ENCODE measurements around the gene PCYT1A. TPM values are rescaled to one million over a fixed set of nuclear protein-coding genes. Genes with fewer than 3 reads are reported as not detected.
A peak's percentile ranks its signal among the peaks of the same experiment; 100 is the strongest.

Gene PCYT1A
- total RNA-seq (87.4 TPM), polyA plus RNA-seq (10 to 100 TPM; 21.4 to 25.2 (median 22.9) TPM)

- H3K27ac Mint-ChIP-seq, result peak within 1 kb of the TSS; percentile 98 to 99 (median 98)
- H3K36me3 ChIP-seq (ENCODE audit: control insufficient read depth, insufficient read depth, low read length), result peaks cover 2% of the 10 kb centered on the region
- peak within 1 kb of the TSS; percentile 98 to 100 (median 99) for H3K4me3 Mint-ChIP-seq
- peaks cover 22 to 57% (median 42%) of the 10 kb centered on the region in 4 donors for H3K4me1 Mint-ChIP-seq
- peaks cover 33% of the 10 kb centered on the region for H3K4me1 ChIP-seq (ENCODE audit: control insufficient read depth, insufficient read depth, low read length, poor library complexity, severe bottlenecking)
- DNase-seq, result peak; percentile 73 to 91 (median 73)
- peak within 1 kb of the TSS; percentile 89 for H3K27ac ChIP-seq (ENCODE audit: insufficient read depth, low read length, poor library complexity, severe bottlenecking)
- H3K4me3 ChIP-seq (ENCODE audit: low read depth, low read length), result peak within 1 kb of the TSS; percentile 86
- no peaks in the 10 kb centered on the region for H3K9me3 Mint-ChIP-seq
- no peaks in the 10 kb centered on the region for H3K9me3 ChIP-seq (ENCODE audit: control insufficient read depth in 2 of 2, low read length in 2 of 2)
- H3K27me3 ChIP-seq (ENCODE audit: control insufficient read depth, insufficient read depth, low read length), result no peaks in the 10 kb centered on the region
- ATAC-seq (ENCODE audit: low read depth in 2 of 2), result peak; percentile 82 to 87
- H3K36me3 Mint-ChIP-seq, result peaks cover 3% of the 10 kb centered on the region
- no peaks in the 10 kb centered on the region for H3K27me3 Mint-ChIP-seq
Observed at GRCh38 chr3:196287440-196288140, at the start of gene PCYT1A. Gene PCYT1A (minus strand): TSS chr3:196287726. CDS start chr3:196270531, 17,195 bp downstream.

GRCh38 chr3:196336319-196337145 is 49.0 kb upstream of the PCYT1A start:
- no peaks in the 10 kb centered on the region for H3K9me3 ChIP-seq (ENCODE audit: control insufficient read depth in 2 of 2, low read length in 2 of 2)
- peaks cover 22% of the 10 kb centered on the region for H3K27me3 Mint-ChIP-seq
- ATAC-seq (ENCODE audit: low read depth in 2 of 2) (no peak), DNase-seq (no peak)
- no peaks in the 10 kb centered on the region for H3K4me1 ChIP-seq (ENCODE audit: control insufficient read depth, insufficient read depth, low read length, poor library complexity, severe bottlenecking)
- H3K9me3 Mint-ChIP-seq, result no peaks in the 10 kb centered on the region
- H3K27ac Mint-ChIP-seq, result no peak overlapping the region
- H3K4me1 Mint-ChIP-seq, result no peaks in the 10 kb centered on the region
- no peaks in the 10 kb centered on the region for H3K27me3 ChIP-seq (ENCODE audit: control insufficient read depth, insufficient read depth, low read length)
- no peak overlapping the region for H3K4me3 Mint-ChIP-seq
- no peaks in the 10 kb centered on the region for H3K36me3 ChIP-seq (ENCODE audit: control insufficient read depth, insufficient read depth, low read length)
- H3K36me3 Mint-ChIP-seq, result no peaks in the 10 kb centered on the region
- no peak overlapping the region for H3K27ac ChIP-seq (ENCODE audit: insufficient read depth, low read length, poor library complexity, severe bottlenecking)
- no peak overlapping the region for H3K4me3 ChIP-seq (ENCODE audit: low read depth, low read length)

GRCh38 chr3:196335503-196335948 is 48.0 kb upstream of the PCYT1A start:
- no peak overlapping the region for H3K4me3 ChIP-seq (ENCODE audit: low read depth, low read length)
- H3K27me3 ChIP-seq (ENCODE audit: control insufficient read depth, insufficient read depth, low read length), result no peaks in the 10 kb centered on the region
- no peak overlapping the region for H3K27ac Mint-ChIP-seq
- DNase-seq (no peak), ATAC-seq (ENCODE audit: low read depth in 2 of 2) (no peak)
- no peaks in the 10 kb centered on the region for H3K9me3 ChIP-seq (ENCODE audit: control insufficient read depth in 2 of 2, low read length in 2 of 2)
- no peak overlapping the region for H3K27ac ChIP-seq (ENCODE audit: insufficient read depth, low read length, poor library complexity, severe bottlenecking)
- H3K36me3 ChIP-seq (ENCODE audit: control insufficient read depth, insufficient read depth, low read length), result no peaks in the 10 kb centered on the region
- no peak overlapping the region for H3K4me3 Mint-ChIP-seq
- H3K27me3 Mint-ChIP-seq, result peaks cover 22% of the 10 kb centered on the region
- no peaks in the 10 kb centered on the region for H3K36me3 Mint-ChIP-seq
- no peaks in the 10 kb centered on the region for H3K4me1 ChIP-seq (ENCODE audit: control insufficient read depth, insufficient read depth, low read length, poor library complexity, severe bottlenecking)
- no peaks in the 10 kb centered on the region for H3K9me3 Mint-ChIP-seq
- no peaks in the 10 kb centered on the region for H3K4me1 Mint-ChIP-seq

GRCh38 chr3:196334982-196335381 is 47.5 kb upstream of the PCYT1A start:
- no peaks in the 10 kb centered on the region for H3K36me3 ChIP-seq (ENCODE audit: control insufficient read depth, insufficient read depth, low read length)
- no peaks in the 10 kb centered on the region for H3K9me3 ChIP-seq (ENCODE audit: control insufficient read depth in 2 of 2, low read length in 2 of 2)
- DNase-seq (no peak), ATAC-seq (ENCODE audit: low read depth in 2 of 2) (no peak)
- H3K27me3 ChIP-seq (ENCODE audit: control insufficient read depth, insufficient read depth, low read length), result no peaks in the 10 kb centered on the region
- no peak overlapping the region for H3K4me3 Mint-ChIP-seq
- H3K27me3 Mint-ChIP-seq, result peaks cover 22% of the 10 kb centered on the region
- H3K4me1 Mint-ChIP-seq, result no peaks in the 10 kb centered on the region
- no peaks in the 10 kb centered on the region for H3K4me1 ChIP-seq (ENCODE audit: control insufficient read depth, insufficient read depth, low read length, poor library complexity, severe bottlenecking)
- no peak overlapping the region for H3K27ac ChIP-seq (ENCODE audit: insufficient read depth, low read length, poor library complexity, severe bottlenecking)
- H3K36me3 Mint-ChIP-seq, result no peaks in the 10 kb centered on the region
- no peak overlapping the region for H3K4me3 ChIP-seq (ENCODE audit: low read depth, low read length)
- H3K27ac Mint-ChIP-seq, result no peak overlapping the region
- no peaks in the 10 kb centered on the region for H3K9me3 Mint-ChIP-seq

GRCh38 chr3:196332168-196332567 is 44.6 kb upstream of the PCYT1A start:
- Mint-ChIP-seq H3K9me3 (no peaks in the 10 kb centered on the region), H3K27ac (no peak overlapping the region), H3K27me3 (peaks cover 23% of the 10 kb centered on the region), H3K4me1 (no peaks in the 10 kb centered on the region), H3K36me3 (no peaks in the 10 kb centered on the region), H3K4me3 (no peak overlapping the region)
- no peak overlapping the region for H3K27ac ChIP-seq (ENCODE audit: insufficient read depth, low read length, poor library complexity, severe bottlenecking)
- no peaks in the 10 kb centered on the region for H3K36me3 ChIP-seq (ENCODE audit: control insufficient read depth, insufficient read depth, low read length)
- no peaks in the 10 kb centered on the region for H3K27me3 ChIP-seq (ENCODE audit: control insufficient read depth, insufficient read depth, low read length)
- H3K4me3 ChIP-seq (ENCODE audit: low read depth, low read length), result no peak overlapping the region
- H3K9me3 ChIP-seq (ENCODE audit: control insufficient read depth in 2 of 2, low read length in 2 of 2), result no peaks in the 10 kb centered on the region
- no peak for DNase-seq
- no peaks in the 10 kb centered on the region for H3K4me1 ChIP-seq (ENCODE audit: control insufficient read depth, insufficient read depth, low read length, poor library complexity, severe bottlenecking)
- no peak for ATAC-seq (ENCODE audit: low read depth in 2 of 2)

- Mint-ChIP-seq H3K9me3 (peaks cover 0 to 1% (median 0%) of the 10 kb centered on the region in 7 donors), H3K27me3 (peaks cover 8% of the 10 kb centered on the region), H3K4me1 (no peaks in the 10 kb centered on the region), H3K4me3 (no peak overlapping the region), H3K36me3 (no peaks in the 10 kb centered on the region), H3K27ac (peak overlapping the region in 1 of 3 donors; percentile 56)
- no peak overlapping the region for H3K4me3 ChIP-seq (ENCODE audit: low read depth, low read length)
- H3K27me3 ChIP-seq (ENCODE audit: control insufficient read depth, insufficient read depth, low read length), result no peaks in the 10 kb centered on the region
- DNase-seq (no peak), ATAC-seq (ENCODE audit: low read depth in 2 of 2) (no peak)
- H3K9me3 ChIP-seq (ENCODE audit: control insufficient read depth in 2 of 2, low read length in 2 of 2), result no peaks in the 10 kb centered on the region
- H3K36me3 ChIP-seq (ENCODE audit: control insufficient read depth, insufficient read depth, low read length), result no peaks in the 10 kb centered on the region
- no peaks in the 10 kb centered on the region for H3K4me1 ChIP-seq (ENCODE audit: control insufficient read depth, insufficient read depth, low read length, poor library complexity, severe bottlenecking)
- no peak overlapping the region for H3K27ac ChIP-seq (ENCODE audit: insufficient read depth, low read length, poor library complexity, severe bottlenecking)
Observed at GRCh38 chr3:196327405-196327804, 39.9 kb upstream of the PCYT1A start.

- DNase-seq (no peak), ATAC-seq (ENCODE audit: low read depth in 2 of 2) (no peak)
- Histone ChIP-seq H3K9me3 (ENCODE audit: control insufficient read depth in 2 of 2, low read length in 2 of 2) (no peaks in the 10 kb centered on the region), H3K27ac (ENCODE audit: insufficient read depth, low read length, poor library complexity, severe bottlenecking) (no peak overlapping the region), H3K4me3 (ENCODE audit: low read depth, low read length) (no peak overlapping the region), H3K36me3 (ENCODE audit: control insufficient read depth, insufficient read depth, low read length) (no peaks in the 10 kb centered on the region), H3K27me3 (ENCODE audit: control insufficient read depth, insufficient read depth, low read length) (no peaks in the 10 kb centered on the region), H3K4me1 (ENCODE audit: control insufficient read depth, insufficient read depth, low read length, poor library complexity, severe bottlenecking) (no peaks in the 10 kb centered on the region)
- Mint-ChIP-seq H3K4me1 (no peaks in the 10 kb centered on the region), H3K27ac (peak overlapping the region in 1 of 3 donors; percentile 56), H3K36me3 (no peaks in the 10 kb centered on the region), H3K4me3 (no peak overlapping the region), H3K27me3 (peaks cover 8% of the 10 kb centered on the region), H3K9me3 (peaks cover 0 to 1% (median 0%) of the 10 kb centered on the region in 7 donors)
Observed at GRCh38 chr3:196326936-196327335, 39.4 kb upstream of the PCYT1A start.

All from CD4-positive, CD25-positive, alpha-beta regulatory T cell (primary cell).